AG09309 (cell line): ENCODE results near the gene KRTAP12-2.

ENCODE experiments used
- DNase-seq: peaks from one replicate; pipeline ENCODE4 v3.0.0-alpha.2; 2010; ENCODE audit warnings: low read depth
- H3K4me3 ChIP-seq: 2 replicates; pipeline ENCODE4 v1.5.1; 2011; ENCODE audit warnings: mild to moderate bottlenecking, low read depth, low read length, moderate library complexity; ENCODE audit not compliant: control insufficient read depth
- TF ChIP-seq, protein P1 (sequence below): IDR thresholded peaks from 2 replicates; pipeline ENCODE4 v1.5.1; 2011; ENCODE audit warnings: mild to moderate bottlenecking, low read depth, low read length, inconsistent platforms; ENCODE audit not compliant: insufficient read depth, control insufficient read depth; ENCODE audit errors: missing control alignments

The KRTAP12-2 gene, protein sequence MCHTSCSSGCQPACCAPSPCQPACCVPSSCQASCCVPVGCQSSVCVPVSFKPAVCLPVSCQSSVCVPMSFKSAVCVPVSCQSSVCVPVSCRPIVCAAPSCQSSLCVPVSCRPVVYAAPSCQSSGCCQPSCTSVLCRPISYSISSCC

DNA sequence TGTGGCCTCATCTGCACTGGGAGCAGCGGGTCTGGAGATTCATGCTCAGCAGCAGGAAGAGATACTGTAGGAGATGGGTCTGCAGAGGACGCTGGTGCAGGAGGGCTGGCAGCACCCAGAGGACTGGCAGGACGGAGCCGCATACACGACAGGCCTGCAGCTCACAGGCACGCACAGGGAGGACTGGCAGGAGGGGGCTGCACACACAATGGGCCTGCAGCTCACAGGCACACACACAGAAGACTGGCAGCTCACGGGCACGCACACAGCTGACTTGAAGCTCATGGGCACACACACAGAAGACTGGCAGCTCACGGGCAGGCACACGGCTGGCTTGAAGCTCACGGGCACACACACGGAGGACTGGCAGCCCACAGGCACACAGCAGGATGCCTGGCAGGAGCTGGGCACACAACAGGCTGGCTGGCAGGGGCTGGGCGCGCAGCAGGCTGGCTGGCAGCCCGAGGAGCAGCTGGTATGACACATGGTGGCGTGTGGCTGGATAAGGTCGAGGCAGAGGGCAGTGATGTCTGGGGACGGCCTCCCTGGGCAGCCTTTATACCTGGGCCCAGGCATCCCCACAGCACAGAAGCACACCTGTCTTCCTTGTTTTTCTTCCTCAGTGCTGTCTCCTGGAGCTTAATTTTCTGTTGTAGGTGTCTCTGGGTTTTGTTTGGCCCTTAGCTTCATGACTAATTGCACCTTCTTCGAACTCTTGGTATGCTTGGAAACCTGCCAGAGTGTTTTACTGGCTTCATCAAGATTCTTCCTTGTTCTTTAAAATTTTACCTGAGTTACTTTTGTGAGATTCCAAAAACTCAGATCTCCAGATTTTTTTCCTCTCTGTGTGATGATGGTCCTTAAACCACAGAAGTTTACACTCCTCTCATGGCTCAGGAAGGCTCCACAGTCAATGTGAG, at the start of gene KRTAP12-2:
TSS of gene KRTAP12-2 (minus strand) at position 527 of the 920 bp plus-strand sequence. CDS start at position 486, 41 bp downstream.
- H3K4me3 ChIP-seq = no peak within 1 kb of the TSS
- TF ChIP-seq, protein P1, sequence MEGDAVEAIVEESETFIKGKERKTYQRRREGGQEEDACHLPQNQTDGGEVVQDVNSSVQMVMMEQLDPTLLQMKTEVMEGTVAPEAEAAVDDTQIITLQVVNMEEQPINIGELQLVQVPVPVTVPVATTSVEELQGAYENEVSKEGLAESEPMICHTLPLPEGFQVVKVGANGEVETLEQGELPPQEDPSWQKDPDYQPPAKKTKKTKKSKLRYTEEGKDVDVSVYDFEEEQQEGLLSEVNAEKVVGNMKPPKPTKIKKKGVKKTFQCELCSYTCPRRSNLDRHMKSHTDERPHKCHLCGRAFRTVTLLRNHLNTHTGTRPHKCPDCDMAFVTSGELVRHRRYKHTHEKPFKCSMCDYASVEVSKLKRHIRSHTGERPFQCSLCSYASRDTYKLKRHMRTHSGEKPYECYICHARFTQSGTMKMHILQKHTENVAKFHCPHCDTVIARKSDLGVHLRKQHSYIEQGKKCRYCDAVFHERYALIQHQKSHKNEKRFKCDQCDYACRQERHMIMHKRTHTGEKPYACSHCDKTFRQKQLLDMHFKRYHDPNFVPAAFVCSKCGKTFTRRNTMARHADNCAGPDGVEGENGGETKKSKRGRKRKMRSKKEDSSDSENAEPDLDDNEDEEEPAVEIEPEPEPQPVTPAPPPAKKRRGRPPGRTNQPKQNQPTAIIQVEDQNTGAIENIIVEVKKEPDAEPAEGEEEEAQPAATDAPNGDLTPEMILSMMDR = no peak
- DNase-seq = no peak

DNA sequence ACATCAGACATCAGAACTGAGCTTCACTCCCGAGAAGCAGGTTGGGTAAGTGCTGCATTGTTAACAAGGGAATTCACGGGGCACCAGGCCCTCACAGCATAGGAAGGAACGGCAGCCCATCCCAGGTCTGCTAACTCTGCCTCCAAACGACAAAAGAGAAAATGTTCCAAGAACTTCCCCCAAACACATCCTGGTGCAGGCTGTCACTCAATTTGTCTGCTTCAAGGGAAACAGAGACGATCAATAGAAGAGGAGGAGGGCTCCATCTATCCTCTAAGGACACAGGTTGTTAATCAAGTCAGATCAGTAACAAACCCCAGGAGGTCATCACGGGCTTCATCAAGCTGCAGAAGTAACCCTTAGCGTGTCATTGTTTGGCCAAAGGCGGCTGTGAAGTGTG, 48.2 kb upstream of the KRTAP12-2 start:
- TF ChIP-seq, protein P1 = no peak
- DNase-seq = no peak

DNA sequence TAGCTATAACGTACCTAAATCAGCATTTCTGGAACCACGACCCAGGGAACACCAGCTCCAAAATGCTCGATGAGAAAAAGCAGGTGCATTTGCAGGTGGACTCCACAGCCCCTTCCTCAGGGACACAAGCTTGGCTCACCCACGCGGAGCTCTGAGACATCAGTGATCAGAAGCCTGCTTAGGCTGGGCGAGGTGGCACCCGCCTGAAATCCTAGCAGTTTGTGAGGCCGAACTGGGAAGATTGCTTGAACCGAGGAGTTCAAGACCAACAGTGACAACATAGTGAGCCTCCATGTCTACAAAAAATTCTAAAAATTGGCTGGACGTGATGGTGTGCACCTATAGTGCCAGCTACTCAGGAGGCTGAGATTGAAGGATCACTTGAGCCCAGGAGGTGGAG, 47.1 kb upstream of the KRTAP12-2 start:
- no peak for DNase-seq
- TF ChIP-seq, protein P1 = no peak
- no peak overlapping the region for H3K4me3 ChIP-seq

More for the DNA sequence above, 48.2 kb upstream of the KRTAP12-2 start:
- H3K4me3 ChIP-seq = no peak overlapping the region

DNA sequence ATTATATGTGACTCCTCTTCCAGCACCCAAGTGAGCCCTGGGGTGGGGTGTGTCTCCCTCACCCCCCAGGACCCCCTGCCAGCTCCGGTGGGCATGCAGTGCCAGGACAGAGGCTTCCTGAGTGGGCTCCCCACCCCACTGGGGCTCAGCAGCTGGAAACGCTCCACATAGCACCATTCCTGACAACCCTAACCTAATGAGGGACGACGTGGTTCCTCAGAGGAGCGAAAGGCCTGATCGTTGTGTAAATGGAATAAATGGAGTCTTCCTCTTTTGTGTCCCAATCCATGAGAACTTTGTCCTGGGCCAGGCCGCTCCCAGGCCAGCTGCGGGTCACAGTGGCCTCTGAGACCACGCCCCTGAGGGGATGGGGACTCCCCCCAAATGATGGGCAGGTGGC, 46.4 kb upstream of the KRTAP12-2 start:
- DNase-seq = no peak
- TF ChIP-seq, protein P1 = no peak
- no peak overlapping the region for H3K4me3 ChIP-seq

DNA sequence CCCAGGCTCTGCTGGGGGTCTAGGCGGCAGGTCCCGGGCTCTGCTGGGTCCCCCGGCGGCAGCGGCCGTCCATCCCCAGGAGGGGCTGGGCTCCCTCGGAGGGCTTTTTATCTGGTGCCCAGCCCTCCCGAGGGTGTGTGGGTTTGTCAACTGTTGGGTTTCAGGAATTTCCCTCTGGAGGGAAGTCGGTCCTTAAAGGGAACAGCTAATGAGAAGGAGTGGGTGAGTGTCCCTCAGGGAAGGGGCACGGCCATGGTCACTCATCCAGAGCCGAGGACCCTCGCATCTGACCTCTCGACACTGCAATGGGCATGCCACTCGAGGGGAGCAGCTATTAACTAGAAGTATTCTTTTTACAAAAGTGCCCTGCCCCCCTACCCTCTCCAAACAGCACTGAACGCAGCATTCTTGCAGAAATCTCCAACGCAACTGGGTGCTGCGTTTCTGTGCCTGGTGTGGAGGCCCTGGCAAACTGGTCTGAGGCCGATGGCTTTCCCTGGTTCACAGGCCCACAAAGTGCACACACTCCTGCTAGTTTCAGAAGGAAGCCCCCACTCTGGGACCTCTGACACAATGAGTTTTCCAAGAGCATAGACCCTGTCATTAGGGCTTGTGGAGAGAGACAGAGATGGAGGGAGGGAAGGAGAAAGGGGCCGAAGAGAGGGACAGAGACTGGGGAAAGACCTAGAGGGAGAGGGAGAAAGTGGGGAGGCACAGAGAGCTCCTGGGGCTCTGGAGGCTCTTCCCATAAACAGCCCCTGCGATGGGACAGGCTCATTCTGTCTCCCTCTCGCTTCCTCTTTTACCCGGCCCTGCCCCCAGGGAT, 45.7 kb upstream of the KRTAP12-2 start:
- no peak overlapping the region for H3K4me3 ChIP-seq
- DNase-seq = no peak
- TF ChIP-seq, protein P1 = no peak
